HEK293T (cell line): ENCODE measurements around the gene MARCHF5.

Experiments used
- CTCF ChIA-PET: fragments of 350-600 bp; formaldehyde crosslinking; extraction: SDS; loops from one replicate; lab custom pipeline; 2021; ENCODE audit warnings: antibody characterized with exemption, inconsistent platforms; lab: Yijun Ruan, JAX
- POLR2A ChIA-PET: fragments of 350-600 bp; formaldehyde crosslinking; extraction: SDS; loops from one replicate; lab custom pipeline; 2020; ENCODE audit warnings: antibody characterized with exemption, inconsistent platforms; lab: Yijun Ruan, JAX
- DNase-seq: peaks from one replicate; pipeline ENCODE4 v3.0.0; 2012; ENCODE audit warnings: mixed read lengths; ENCODE audit errors: extremely low spot score
- ARNT ChIP-seq: fragments of 450-650 bp; IDR thresholded peaks from 2 replicates; pipeline ENCODE4 v1.6.1; 2017; ENCODE audit warnings: mild to moderate bottlenecking
- BHLHE40 ChIP-seq: fragments of 450-650 bp; IDR thresholded peaks from 2 replicates; pipeline ENCODE4 v1.6.1; 2016; ENCODE audit warnings: mild to moderate bottlenecking, moderate library complexity, borderline replicate concordance
- CTBP1 ChIP-seq: fragments of 450-650 bp; IDR thresholded peaks from 2 replicates; pipeline ENCODE4 v1.6.1; 2016; ENCODE audit warnings: borderline replicate concordance
- ELF4 ChIP-seq: fragments of 450-650 bp; IDR thresholded peaks from 2 replicates; pipeline ENCODE4 v1.6.1; 2017; ENCODE audit warnings: antibody characterized with exemption
- FOXA1 ChIP-seq: fragments of 450-650 bp; IDR thresholded peaks from 2 replicates; pipeline ENCODE4 v1.6.1; 2016; ENCODE audit warnings: mild to moderate bottlenecking
- FOXK2 ChIP-seq: fragments of 450-650 bp; IDR thresholded peaks from 2 replicates; pipeline ENCODE4 v1.6.1; 2016; ENCODE audit warnings: mild to moderate bottlenecking
- FOXM1 ChIP-seq: fragments of 450-650 bp; IDR thresholded peaks from 2 replicates; pipeline ENCODE4 v1.6.1; 2017; ENCODE audit warnings: mild to moderate bottlenecking, borderline replicate concordance
- HDGF ChIP-seq: fragments of 450-650 bp; IDR thresholded peaks from 2 replicates; pipeline ENCODE4 v1.6.1; 2017; ENCODE audit warnings: antibody characterized with exemption, borderline replicate concordance
- L3MBTL2 ChIP-seq: fragments of 450-650 bp; conservative IDR thresholded peaks from 2 replicates; pipeline ENCODE4 v1.6.1; 2016; ENCODE audit warnings: mild to moderate bottlenecking
- LEF1 ChIP-seq: fragments of 450-650 bp; IDR thresholded peaks from 2 replicates; pipeline ENCODE4 v1.6.1; 2017; ENCODE audit warnings: mild to moderate bottlenecking, borderline replicate concordance
- NFRKB ChIP-seq: fragments of 450-650 bp; IDR thresholded peaks from 2 replicates; pipeline ENCODE4 v1.6.1; 2016; ENCODE audit warnings: mild to moderate bottlenecking, moderate library complexity
- SP1 ChIP-seq: fragments of 450-650 bp; IDR thresholded peaks from 2 replicates; pipeline ENCODE4 v1.6.1; 2017
- SUZ12 ChIP-seq: fragments of 450-650 bp; IDR thresholded peaks from 2 replicates; pipeline ENCODE4 v1.6.1; 2016; ENCODE audit warnings: mild to moderate bottlenecking
- TARDBP ChIP-seq: fragments of 450-650 bp; IDR thresholded peaks from 2 replicates; pipeline ENCODE4 v1.6.1; 2016
- ZNF384 ChIP-seq: fragments of 450-650 bp; IDR thresholded peaks from 2 replicates; pipeline ENCODE4 v1.6.1; 2016
- TF ChIP-seq, protein P1 (sequence below): fragments of 450-650 bp; IDR thresholded peaks from 2 replicates; pipeline ENCODE4 v1.6.1; 2016

MARCHF5 gene, protein sequence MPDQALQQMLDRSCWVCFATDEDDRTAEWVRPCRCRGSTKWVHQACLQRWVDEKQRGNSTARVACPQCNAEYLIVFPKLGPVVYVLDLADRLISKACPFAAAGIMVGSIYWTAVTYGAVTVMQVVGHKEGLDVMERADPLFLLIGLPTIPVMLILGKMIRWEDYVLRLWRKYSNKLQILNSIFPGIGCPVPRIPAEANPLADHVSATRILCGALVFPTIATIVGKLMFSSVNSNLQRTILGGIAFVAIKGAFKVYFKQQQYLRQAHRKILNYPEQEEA

DNA sequence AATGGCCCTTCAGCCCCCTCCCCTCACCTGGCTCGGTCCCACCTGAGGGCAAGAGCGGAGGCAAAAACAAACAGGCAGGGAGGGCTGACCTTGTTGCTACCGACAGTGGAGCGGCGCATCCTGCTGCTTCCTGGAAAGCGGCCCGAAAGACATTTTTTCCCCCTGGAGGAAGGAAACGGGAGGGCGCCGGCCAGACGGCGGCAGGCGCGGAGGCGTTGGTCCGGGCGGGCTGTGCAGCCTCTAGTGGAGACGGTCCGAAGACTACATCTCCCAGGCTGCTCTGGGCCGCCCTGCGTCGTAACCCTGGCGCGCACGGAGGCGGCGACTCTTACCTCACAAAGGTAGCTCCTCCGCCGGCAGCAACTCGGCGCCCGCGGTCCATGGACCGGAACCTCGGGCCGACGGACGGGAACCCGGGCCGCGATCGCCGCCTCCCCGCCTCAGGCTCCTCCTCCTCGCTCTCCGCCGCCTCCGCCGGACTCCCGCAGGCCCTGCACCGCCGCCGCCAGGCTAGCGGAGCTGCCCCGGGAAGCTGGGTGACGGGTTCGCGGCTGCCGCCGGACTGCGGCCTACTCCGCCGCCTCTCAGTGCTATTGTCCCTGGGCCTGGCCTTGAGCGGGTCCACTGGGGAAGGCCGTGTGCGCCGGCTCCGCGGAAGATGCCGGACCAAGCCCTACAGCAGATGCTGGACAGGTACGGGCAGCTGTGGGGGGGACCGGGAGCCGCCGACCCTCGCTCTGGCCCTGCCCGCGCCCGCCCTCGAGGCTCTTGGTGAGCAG lies at the start of gene MARCHF5, which contains the start of gene CPEB3:
MARCHF5 (plus strand) TSS at position 331 of the 779 bp plus-strand sequence; CDS start at position 659, 328 bp downstream.
CPEB3 (minus strand) TSS at position 242 of the 779 bp plus-strand sequence. CDS start 50,728 bp downstream, outside the sequence.
- POLR2A ChIA-PET, result interaction anchor here (0.6 to 1.5 kb wide), 14 partner anchors 10 to 714 kb away, joined by 3 to 7 read pairs (median 4); partner anchors contain the start of genes EXOC6 and IDE
- TF ChIP-seq ARNT, result no peak
- no peak for TF ChIP-seq FOXA1
- peak; percentile 94 for TF ChIP-seq HDGF
- no peak for TF ChIP-seq TARDBP
- TF ChIP-seq CTBP1, result no peak
- TF ChIP-seq L3MBTL2, result no peak
- TF ChIP-seq ELF4, result 0 out of 2 replicates have a peak, but pooled peaks have one; percentile 22
- TF ChIP-seq LEF1, result no peak
- TF ChIP-seq SUZ12, result no peak
- TF ChIP-seq FOXM1, result no peak
- no peak for TF ChIP-seq BHLHE40
- no peak for TF ChIP-seq ZNF384
- peak; percentile 97 for DNase-seq
- CTCF ChIA-PET, result interaction anchor here (0.6 to 1.5 kb wide), 4 partner anchors 13 to 189 kb away, joined by 3 to 4 read pairs (median 3); no protein-coding TSS in a partner anchor

DNA sequence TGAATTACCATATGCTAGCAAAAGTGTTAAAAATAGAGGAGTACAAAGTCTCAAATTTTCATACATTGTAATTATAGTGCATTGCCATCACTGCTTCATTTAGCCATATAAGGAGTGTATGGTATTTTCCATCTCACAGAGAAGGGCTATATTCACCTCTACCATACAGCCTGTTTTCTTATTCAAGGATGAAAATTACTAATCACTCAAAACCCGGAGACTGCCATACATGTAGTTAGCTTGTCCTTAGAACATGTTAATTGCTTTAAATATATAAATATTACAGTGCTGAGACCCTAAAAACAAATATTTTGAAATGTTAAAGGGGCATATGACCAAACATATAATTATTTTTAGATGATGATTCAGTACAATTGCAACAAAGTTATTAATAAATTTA lies 49.5 kb upstream of the MARCHF5 start:
- CTCF ChIA-PET, result no interaction called here
- POLR2A ChIA-PET, result interaction anchor here (1.3 kb wide), 1 partner anchor 50 kb away, joined by 3 read pairs; the partner anchor contains the start of gene MARCHF5
- no peak for DNase-seq
- no peak for TF ChIP-seq SP1
- TF ChIP-seq ZNF384, result no peak
- no peak for TF ChIP-seq FOXK2
- TF ChIP-seq, protein P1, sequence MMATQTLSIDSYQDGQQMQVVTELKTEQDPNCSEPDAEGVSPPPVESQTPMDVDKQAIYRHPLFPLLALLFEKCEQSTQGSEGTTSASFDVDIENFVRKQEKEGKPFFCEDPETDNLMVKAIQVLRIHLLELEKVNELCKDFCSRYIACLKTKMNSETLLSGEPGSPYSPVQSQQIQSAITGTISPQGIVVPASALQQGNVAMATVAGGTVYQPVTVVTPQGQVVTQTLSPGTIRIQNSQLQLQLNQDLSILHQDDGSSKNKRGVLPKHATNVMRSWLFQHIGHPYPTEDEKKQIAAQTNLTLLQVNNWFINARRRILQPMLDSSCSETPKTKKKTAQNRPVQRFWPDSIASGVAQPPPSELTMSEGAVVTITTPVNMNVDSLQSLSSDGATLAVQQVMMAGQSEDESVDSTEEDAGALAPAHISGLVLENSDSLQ, result no peak
- TF ChIP-seq LEF1, result no peak
- TF ChIP-seq CTBP1, result no peak
- no peak for TF ChIP-seq NFRKB

GRCh38 chr10:92242380-92242779 lies 48.6 kb upstream of the MARCHF5 start:
- TF ChIP-seq SUZ12 (no peak), ZNF384 (no peak), L3MBTL2 (no peak), TARDBP (no peak), ELF4 (no peak), BHLHE40 (no peak), SP1 (no peak), FOXK2 (no peak), FOXM1 (no peak)
- POLR2A ChIA-PET, result interaction anchor here (1.1 kb wide), 1 partner anchor 34 kb away, joined by 3 read pairs; no protein-coding TSS in a partner anchor
- CTCF ChIA-PET, result no interaction called here
- no peak for DNase-seq

DNA sequence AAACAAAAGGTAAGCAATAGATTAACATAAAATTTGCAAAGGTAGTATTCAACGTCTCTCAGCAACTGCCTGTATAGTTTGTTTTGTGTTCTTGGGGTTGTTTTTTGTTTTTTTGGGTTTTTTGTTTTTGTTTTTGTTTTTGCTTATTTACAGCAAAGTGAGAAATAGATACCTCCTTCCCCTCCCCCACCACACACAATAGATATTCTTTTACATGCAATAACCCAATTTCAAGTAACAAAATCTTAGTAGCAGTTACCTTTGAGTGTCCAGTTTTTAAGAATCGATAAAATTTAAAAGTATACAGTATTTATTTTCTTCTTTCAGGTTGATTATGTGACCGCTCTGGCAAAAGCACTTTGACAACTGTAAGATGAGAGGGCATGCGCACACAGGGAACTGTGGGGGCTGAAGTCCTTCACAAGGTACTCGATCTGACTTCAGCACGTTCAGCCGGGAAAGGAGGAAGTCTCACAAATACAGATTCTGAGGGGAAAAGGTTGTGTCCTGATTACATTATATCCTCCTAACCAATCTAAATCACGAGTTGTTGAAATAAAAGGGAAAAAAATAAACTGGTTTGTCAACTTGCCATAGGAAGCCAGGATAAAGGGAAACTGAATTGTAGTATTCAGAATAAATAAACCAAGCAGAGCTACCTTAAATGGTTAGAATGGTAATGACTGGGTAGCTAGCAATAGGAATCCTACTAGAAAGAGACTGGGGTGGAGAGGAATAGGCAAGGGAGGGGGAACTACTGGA lies 47.9 kb upstream of the MARCHF5 start:
- DNase-seq, result peak; percentile 73
- TF ChIP-seq BHLHE40 (peak; percentile 76; the same call in 1 of the 2 replicates), ZNF384 (no peak)
- ChIA-PET CTCF (no interaction called here), POLR2A (interaction anchor here (1.1 kb wide), 2 partner anchors 35 to 47 kb away, joined by 3 to 7 read pairs; partner anchors contain the start of genes CPEB3 and MARCHF5)

- ChIA-PET CTCF (no interaction called here), POLR2A (no interaction called here)
- DNase-seq, result no peak
- TF ChIP-seq HDGF, result no peak
- no peak for TF ChIP-seq L3MBTL2
- TF ChIP-seq BHLHE40, result no peak
- TF ChIP-seq TARDBP, result no peak
- TF ChIP-seq FOXM1, result no peak
Observed at GRCh38 chr10:92244796-92245195, 46.2 kb upstream of the MARCHF5 start.

GRCh38 chr10:92248566-92248965 lies 42.4 kb upstream of the MARCHF5 start:
- ChIA-PET CTCF (no interaction called here), POLR2A (no interaction called here)
- TF ChIP-seq BHLHE40 (no peak), LEF1 (no peak), FOXA1 (no peak), ELF4 (no peak), TARDBP (no peak), L3MBTL2 (no peak), SP1 (no peak), FOXM1 (no peak), ZNF384 (no peak), HDGF (no peak), CTBP1 (no peak), SUZ12 (no peak)
- TF ChIP-seq, protein P1, result no peak
- no peak for DNase-seq
